Measurements from ENCODE around the gene GNAZ.

DNA sequence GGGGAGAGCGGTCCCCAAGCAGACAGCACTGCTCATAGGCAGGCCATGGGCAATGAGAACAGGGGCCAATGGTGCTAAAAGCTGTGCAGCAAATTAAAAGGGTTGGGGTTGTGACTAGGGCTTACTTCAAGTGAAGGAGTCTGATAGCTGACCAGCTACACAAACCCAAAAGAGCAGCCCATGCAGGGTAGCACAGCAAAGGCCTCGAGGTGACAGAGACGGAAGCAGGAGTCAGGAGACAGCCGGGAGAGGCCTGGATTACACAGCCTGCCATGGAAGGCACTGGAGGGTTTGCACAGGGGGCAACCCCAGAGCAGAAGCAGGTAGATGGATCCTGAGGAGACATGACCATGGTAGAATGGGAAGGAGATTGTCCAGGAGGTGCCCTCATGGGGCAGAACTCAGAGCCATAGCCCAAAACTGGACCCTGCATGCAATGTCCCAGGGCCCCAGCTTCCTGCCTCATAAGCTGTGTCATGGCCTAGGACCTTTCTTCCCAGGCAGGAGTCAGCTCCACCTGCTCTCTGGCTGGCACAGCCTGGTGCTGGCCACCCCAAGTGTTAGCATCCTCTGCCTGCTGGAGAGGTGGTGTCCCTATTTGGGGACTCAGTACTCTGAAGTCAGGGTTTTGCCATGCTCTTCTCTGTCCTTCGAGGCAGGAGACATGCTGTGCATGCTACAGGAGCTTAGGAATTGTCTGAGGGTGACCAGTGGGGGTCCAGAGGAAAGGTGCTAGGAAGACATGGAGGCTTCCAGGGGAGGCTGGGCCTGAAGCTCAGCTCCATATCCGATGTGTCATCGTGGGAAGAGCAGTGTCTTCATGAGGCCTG lies 38.1 kb downstream of the GNAZ start:
- TF ChIP-seq CTCF (IDR thresholded peaks at IDR 0.05) = no peak
- TF ChIP-seq EZH2 (IDR thresholded peaks at IDR 0.05; ENCODE audit: borderline replicate concordance, insufficient read depth, low read depth, low read length, poor library complexity, severe bottlenecking) = no peak

Data from B cell (primary cell).